MM.1S (cell line): ENCODE measurements around the gene RHOT1.

Source experiments
- DNase-seq: peaks from one replicate; pipeline ENCODE4 v3.0.0-alpha.2; 2015
- H2AFZ ChIP-seq: fragments of 300-600 bp; sonication (generic); 2 replicates; pipeline ENCODE4 v1.6.0; 2016; ENCODE audit warnings: antibody characterized with exemption, low read length
- H3F3A ChIP-seq: fragments of 300-600 bp; sonication (generic); 2 replicates; pipeline ENCODE4 v1.6.1; 2016; ENCODE audit warnings: mild to moderate bottlenecking, antibody characterized with exemption, low read length, moderate library complexity, mixed read lengths; ENCODE audit not compliant: insufficient read depth
- H3K27ac ChIP-seq: fragments of 300-600 bp; sonication (generic); 2 replicates; pipeline ENCODE4 v1.5.1; 2016; ENCODE audit warnings: mild to moderate bottlenecking, low read length
- H3K27me3 ChIP-seq: fragments of 300-600 bp; sonication (generic); replicated peaks from 2 replicates; pipeline ENCODE4 v1.6.0; 2016; ENCODE audit warnings: low read length; ENCODE audit not compliant: insufficient read depth
- H3K36me3 ChIP-seq: fragments of 300-600 bp; sonication (generic); replicated peaks from 2 replicates; pipeline ENCODE4 v1.6.1; 2016; ENCODE audit warnings: mild to moderate bottlenecking, low read length, mixed read lengths; ENCODE audit not compliant: insufficient read depth
- H3K4me1 ChIP-seq: fragments of 300-600 bp; sonication (generic); 2 replicates; pipeline ENCODE4 v1.6.1; 2016; ENCODE audit warnings: low read length, mixed read lengths
- H3K4me2 ChIP-seq: fragments of 300-600 bp; sonication (generic); 2 replicates; pipeline ENCODE4 v1.6.0; 2016; ENCODE audit warnings: low read depth, low read length
- H3K4me3 ChIP-seq: fragments of 300-600 bp; sonication (generic); 2 replicates; pipeline ENCODE4 v1.5.1; 2016; ENCODE audit warnings: low read length, mixed read lengths
- H3K79me2 ChIP-seq: fragments of 300-600 bp; sonication (generic); 2 replicates; pipeline ENCODE4 v1.6.1; 2016; ENCODE audit warnings: mixed run types, low read length, mixed read lengths
- H3K9ac ChIP-seq: fragments of 300-600 bp; sonication (generic); 2 replicates; pipeline ENCODE4 v1.6.1; 2016; ENCODE audit warnings: low read length, mixed read lengths
- H3K9me2 ChIP-seq: fragments of 300-600 bp; sonication (generic); replicated peaks from 2 replicates; pipeline ENCODE4 v1.6.1; 2016; ENCODE audit warnings: mild to moderate bottlenecking, low read length, mixed read lengths; ENCODE audit not compliant: insufficient read depth
- H3K9me3 ChIP-seq: fragments of 300-600 bp; sonication (generic); replicated peaks from 2 replicates; pipeline ENCODE4 v1.6.1; 2016; ENCODE audit warnings: mild to moderate bottlenecking, low read length, mixed read lengths; ENCODE audit not compliant: insufficient read depth
- H4K20me1 ChIP-seq: fragments of 300-600 bp; sonication (generic); 2 replicates; pipeline ENCODE4 v1.6.1; 2016; ENCODE audit warnings: mild to moderate bottlenecking, low read length, moderate library complexity, mixed read lengths; ENCODE audit not compliant: insufficient read depth
- CTCF ChIP-seq: fragments of 300-600 bp; sonication (generic); IDR thresholded peaks from 2 replicates; pipeline ENCODE4 v1.5.1; 2016; ENCODE audit warnings: antibody characterized with exemption, low read length, mixed read lengths
- EZH2 ChIP-seq: fragments of 300-600 bp; sonication (generic); optimal IDR thresholded peaks from 2 replicates; pipeline ENCODE3; 2017; ENCODE audit warnings: low read depth, mild to moderate bottlenecking, antibody characterized with exemption, low read length, mixed read lengths
- EZH2phosphoT487 ChIP-seq: fragments of 300-600 bp; sonication (generic); IDR thresholded peaks from 2 replicates; pipeline ENCODE4 v1.6.1; 2018; ENCODE audit warnings: antibody characterized with exemption, low read length

Gene RHOT1

GRCh38 chr17:32191306-32191705 is 49.0 kb downstream of the RHOT1 start:
- Histone ChIP-seq H3K4me2 (no peak overlapping the region), H3F3A (no peaks in the 10 kb centered on the region), H3K79me2 (no peaks in the 10 kb centered on the region), H3K36me3 (no peaks in the 10 kb centered on the region; the same call in 1 of the 2 replicates), H3K27ac (no peak overlapping the region), H4K20me1 (no peaks in the 10 kb centered on the region), H3K4me1 (no peaks in the 10 kb centered on the region), H2AFZ (no peak overlapping the region), H3K9me3 (no peaks in the 10 kb centered on the region), H3K27me3 (no peaks in the 10 kb centered on the region), H3K9me2 (no peaks in the 10 kb centered on the region), H3K9ac (no peak overlapping the region), H3K4me3 (no peak overlapping the region)
- TF ChIP-seq EZH2 (no peak), CTCF (no peak), EZH2phosphoT487 (no peak)
- no peak for DNase-seq

GRCh38 chr17:32192379-32192778 is 50.1 kb downstream of the RHOT1 start:
- Histone ChIP-seq H3K4me1 (no peaks in the 10 kb centered on the region), H3K9me3 (no peaks in the 10 kb centered on the region), H3K79me2 (no peaks in the 10 kb centered on the region), H3K27me3 (no peaks in the 10 kb centered on the region), H4K20me1 (no peaks in the 10 kb centered on the region), H2AFZ (no peak overlapping the region), H3K9me2 (no peaks in the 10 kb centered on the region), H3F3A (no peaks in the 10 kb centered on the region), H3K4me3 (no peak overlapping the region), H3K27ac (no peak overlapping the region), H3K36me3 (no peaks in the 10 kb centered on the region; the same call in 1 of the 2 replicates), H3K4me2 (no peak overlapping the region), H3K9ac (no peak overlapping the region)
- TF ChIP-seq EZH2 (no peak), EZH2phosphoT487 (no peak), CTCF (no peak)
- no peak for DNase-seq

- Histone ChIP-seq H4K20me1 (no peaks in the 10 kb centered on the region; the same call in 1 of the 2 replicates), H3K9me2 (no peaks in the 10 kb centered on the region), H3K27ac (no peak overlapping the region), H3K36me3 (no peaks in the 10 kb centered on the region; the same call in 1 of the 2 replicates), H3K4me2 (no peak overlapping the region), H2AFZ (no peak overlapping the region), H3K4me3 (no peak overlapping the region), H3K4me1 (no peaks in the 10 kb centered on the region; the same call in 1 of the 2 replicates), H3K79me2 (no peaks in the 10 kb centered on the region), H3F3A (no peaks in the 10 kb centered on the region; the same call in 1 of the 2 replicates), H3K27me3 (no peaks in the 10 kb centered on the region), H3K9me3 (no peaks in the 10 kb centered on the region), H3K9ac (no peak overlapping the region)
- no peak for DNase-seq
- TF ChIP-seq EZH2 (no peak), CTCF (no peak), EZH2phosphoT487 (no peak)
Measured at GRCh38 chr17:32197987-32198386, 55.7 kb downstream of the RHOT1 start.
